Astrocyte of the spinal cord (primary cell): Measurements from ENCODE around the gene LDHD.
A peak's percentile ranks its signal among the peaks of the same experiment; 100 is the strongest.

ENCODE experiments used
- DNase-seq: peaks from one replicate; pipeline ENCODE4 v3.0.0; 2011; ENCODE audit warnings: low read depth, low spot score
- H3K4me3 ChIP-seq: 2 replicates; pipeline ENCODE4 v1.5.1; 2011; ENCODE audit warnings: low read depth, mild to moderate bottlenecking, low read length, moderate library complexity
- CTCF ChIP-seq: IDR thresholded peaks from 2 replicates; pipeline ENCODE4 v1.5.1; 2012; ENCODE audit warnings: low read depth, mild to moderate bottlenecking, low read length, inconsistent platforms
- in situ Hi-C: cut with HindIII; loops from 2 replicates; pipeline ENCODE4 v1.10.0; 2017; ENCODE audit warnings: low sequenced_read_pairs

LDHD gene

GRCh38 chr16:75100603-75100990 is 16.0 kb downstream of the LDHD start:
- no peak overlapping the region for H3K4me3 ChIP-seq
- in situ Hi-C loops: no loop called here
- no peak for DNase-seq
- no peak for TF ChIP-seq CTCF

GRCh38 chr16:75099738-75100602 is 16.6 kb downstream of the LDHD start:
- TF ChIP-seq CTCF: no peak
- H3K4me3 ChIP-seq: no peak overlapping the region
- in situ Hi-C loops: no loop called here
- no peak for DNase-seq

GRCh38 chr16:75099075-75099667 is 17.4 kb downstream of the LDHD start:
- no peak for DNase-seq
- H3K4me3 ChIP-seq: no peak overlapping the region
- TF ChIP-seq CTCF: no peak
- in situ Hi-C loops: no loop called here

- DNase-seq: no peak
- TF ChIP-seq CTCF: no peak
- in situ Hi-C loops: no loop called here
Observed at GRCh38 chr16:75097941-75098901, 18.4 kb downstream of the LDHD start.

GRCh38 chr16:75097191-75097761 is 19.3 kb downstream of the LDHD start:
- no peak overlapping the region for H3K4me3 ChIP-seq
- no peak for DNase-seq
- in situ Hi-C loops: no loop called here
- TF ChIP-seq CTCF: no peak

More at GRCh38 chr16:75097941-75098901, 18.4 kb downstream of the LDHD start:
- no peak overlapping the region for H3K4me3 ChIP-seq

- DNase-seq: peak; percentile 48
Observed at GRCh38 chr16:75096656-75097055, 19.9 kb downstream of the LDHD start.

More at GRCh38 chr16:75096656-75097055, 19.9 kb downstream of the LDHD start:
- in situ Hi-C loops: no loop called here
- TF ChIP-seq CTCF: peak; percentile 35
- no peak overlapping the region for H3K4me3 ChIP-seq
